Right cardiac atrium (tissue), 5 donors: Measurements from ENCODE around the gene FOXP1. TPM values are rescaled to one million over a fixed set of nuclear protein-coding genes. Genes with fewer than 3 reads are reported as not detected.

Source experiments
- ATAC-seq, 2 donors: fragments of 200-7000 bp; cut with Tn5 transposase; one replicate each; pipeline versions ENCODE4 v1.8.0 to v1.9.1; 2020; ENCODE audit warnings: moderate library complexity in 2 of 2, mild to moderate bottlenecking in 1 of 2
- DNase-seq, 3 donors: peaks; one replicate each; pipeline ENCODE4 v3.0.0-alpha.2; 2020
- H3K27ac ChIP-seq: one replicate; pipeline ENCODE4 v1.5.1; 2013; ENCODE audit warnings: mild to moderate bottlenecking, low read length, control low read depth, moderate library complexity
- H3K27me3 ChIP-seq: one replicate; pipeline ENCODE4 v1.6.1; 2013; ENCODE audit not compliant: control insufficient read depth, insufficient read depth
- H3K4me1 ChIP-seq: one replicate; pipeline ENCODE4 v1.6.1; 2013; ENCODE audit warnings: low read length; ENCODE audit not compliant: control insufficient read depth, insufficient read depth
- H3K4me3 ChIP-seq: one replicate; pipeline ENCODE4 v1.5.1; 2013; ENCODE audit warnings: low read length, control low read depth
- H3K9me3 ChIP-seq: one replicate; pipeline ENCODE4 v1.6.1; 2013; ENCODE audit warnings: low read length; ENCODE audit not compliant: control insufficient read depth
- WGBS: extraction: QIAGEN DNeasy Blood & Tissue Kit; methylation state at CpG from one replicate; pipeline ENCODE4 v1.1.7; 2013; 5-methylcytosine and 5-hydroxymethylcytosine counted together
- intact Hi-C, 4 donors: fragments of 100-400 bp; cut with DNase I; formaldehyde crosslinking; loops; one replicate each; pipeline versions ENCODE4 v1.11.0 to v1.14.0; 2022 to 2023
- polyA plus RNA-seq: library from polyadenylated mRNA; stranded (reverse); fragments of 200-250 nt; gene quantifications from one replicate; pipeline ENCODE4 v1.2.3, GENCODE V29; 2013
- total RNA-seq, 4 donors: library from RNA; stranded (reverse); fragmentation: NEBNext Ultra II Directional; extraction: Animal tissue kit (Norgen Biotek cat#: 25700); gene quantifications; one replicate each; pipeline ENCODE4 v1.2.1, GENCODE V29; 2021
- donor health status: healthy with polysubstance abuse.
- donor health status: DM: no; HTN: yes; CAD: no.
- donor health status: DM: no; HTN: no; CAD: no.
- donor health status: DM: no; HTN: yes; CAD: no; lungs with severe emphysema.
- donor health status: DM: yes; HTN: yes; CAD: no.

The FOXP1 gene
- total and polyA plus RNA-seq, 5 donors: 13.6 to 63.4 (median 57.4) TPM

GRCh38 chr3:71148455-71149060 lies 435.0 kb downstream of the FOXP1 start:
- H3K9me3 ChIP-seq: no peaks in the 10 kb centered on the region
- H3K27ac ChIP-seq: no peak overlapping the region
- ATAC-seq (no peak), DNase-seq (no peak)
- intact Hi-C loops: no loop called here
- no peaks in the 10 kb centered on the region for H3K27me3 ChIP-seq
- H3K4me3 ChIP-seq: no peak overlapping the region
- 85% methylated on average over 1 of the region's 1 CpG for WGBS
- H3K4me1 ChIP-seq: peaks cover 1% of the 10 kb centered on the region

GRCh38 chr3:71146673-71147072 lies 436.9 kb downstream of the FOXP1 start:
- no peak overlapping the region for H3K27ac ChIP-seq
- no peaks in the 10 kb centered on the region for H3K9me3 ChIP-seq
- DNase-seq (peak in 2 of 3 donors; percentile 33 to 62), ATAC-seq (peak; percentile 75 to 86)
- 72% methylated on average over 11 of the region's 11 CpGs for WGBS
- intact Hi-C loops: no loop called here
- no peaks in the 10 kb centered on the region for H3K27me3 ChIP-seq
- H3K4me3 ChIP-seq: no peak overlapping the region
- peaks cover 1% of the 10 kb centered on the region for H3K4me1 ChIP-seq

- Histone ChIP-seq H3K4me1 (peaks cover 1% of the 10 kb centered on the region), H3K9me3 (no peaks in the 10 kb centered on the region), H3K4me3 (no peak overlapping the region), H3K27me3 (no peaks in the 10 kb centered on the region), H3K27ac (no peak overlapping the region)
- intact Hi-C loops: no loop called here
- DNase-seq (no peak), ATAC-seq (no peak)
- WGBS: 87% methylated on average over 4 of the region's 4 CpGs
These were observed 437.6 kb downstream of the FOXP1 start for GRCh38 chr3:71145954-71146353.

DNA sequence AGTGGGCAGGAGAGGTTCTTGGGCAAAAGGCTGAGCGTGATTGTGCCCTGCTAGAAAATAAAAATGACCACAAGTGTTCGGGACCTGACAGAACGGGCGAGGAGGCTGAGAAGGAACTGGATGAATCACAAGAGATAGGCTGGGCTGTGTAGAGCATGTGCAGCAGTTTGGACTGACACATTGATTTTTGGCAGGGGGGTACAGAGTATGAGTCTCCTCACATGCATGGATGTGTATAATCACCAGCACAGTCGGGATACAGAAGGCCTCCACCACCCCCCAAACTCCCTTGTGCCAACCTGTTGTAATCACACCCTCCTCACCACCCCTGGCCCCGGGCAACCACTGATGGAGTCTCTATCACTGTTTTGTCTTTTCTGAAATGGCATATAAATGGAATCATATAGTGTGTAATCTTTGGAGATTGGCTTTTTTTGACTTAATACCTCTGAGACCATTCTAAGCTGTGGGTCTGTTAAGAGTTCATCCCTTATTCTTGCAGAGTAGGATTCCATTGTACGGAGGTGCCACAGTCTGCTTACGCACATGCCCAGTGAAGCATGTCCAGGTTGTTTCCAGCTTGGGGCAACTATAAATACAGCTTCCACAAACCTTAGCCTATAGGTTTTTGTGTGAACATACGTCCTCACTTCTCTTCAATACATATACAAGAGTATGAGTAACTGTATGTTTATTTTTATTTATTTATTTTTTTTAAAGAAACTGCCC lies 438.8 kb downstream of the FOXP1 start:
- Histone ChIP-seq H3K27ac (no peak overlapping the region), H3K4me1 (peaks cover 1% of the 10 kb centered on the region), H3K4me3 (no peak overlapping the region), H3K9me3 (no peaks in the 10 kb centered on the region), H3K27me3 (no peaks in the 10 kb centered on the region)
- WGBS: 85% methylated on average over 9 of the region's 9 CpGs
- DNase-seq (no peak), ATAC-seq (peak in 1 of 2 donors; percentile 26)
- intact Hi-C loops: no loop called here

GRCh38 chr3:71143493-71143892 lies 440.0 kb downstream of the FOXP1 start:
- Histone ChIP-seq H3K4me1 (peaks cover 1% of the 10 kb centered on the region), H3K9me3 (no peaks in the 10 kb centered on the region), H3K27ac (no peak overlapping the region), H3K4me3 (no peak overlapping the region), H3K27me3 (no peaks in the 10 kb centered on the region)
- 90% methylated on average over 4 of the region's 4 CpGs for WGBS
- intact Hi-C loops: no loop called here
- ATAC-seq: no peak
- DNase-seq: no peak

DNA sequence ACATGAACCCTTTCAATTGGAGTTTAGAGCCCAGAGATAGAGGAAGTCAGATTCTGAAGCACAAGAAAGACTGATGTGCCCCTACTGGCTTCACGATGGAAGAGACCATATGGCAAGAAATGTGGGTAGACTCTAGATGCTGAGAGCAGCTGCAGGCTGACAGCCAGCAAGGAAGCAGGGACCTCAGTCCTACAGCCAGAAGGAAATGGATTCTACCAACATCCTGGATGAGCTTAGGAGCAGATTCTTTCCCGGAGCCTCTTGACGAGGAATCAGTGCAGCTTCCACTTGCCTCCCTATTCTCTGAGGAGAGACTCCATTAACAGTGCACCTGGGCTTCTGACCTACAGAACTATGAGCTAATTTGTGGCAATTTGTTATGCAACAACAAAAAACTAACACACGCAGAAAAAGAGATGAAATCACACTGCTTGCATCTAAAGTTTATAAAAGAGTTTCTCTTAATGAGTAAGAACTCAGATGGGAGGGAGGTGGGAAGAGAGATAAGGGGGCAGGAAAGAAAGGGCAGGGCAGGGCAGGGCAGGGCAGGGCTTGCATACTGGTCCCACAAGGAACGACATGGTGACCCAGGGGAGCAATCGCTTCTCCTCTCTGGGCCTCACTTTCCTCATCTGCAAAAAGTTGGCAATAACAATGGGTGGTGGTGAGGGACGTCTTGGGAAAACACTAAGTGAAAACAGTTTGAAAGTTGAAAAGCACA lies 440.9 kb downstream of the FOXP1 start:
- 59% methylated on average over 7 of the region's 7 CpGs for WGBS

DNA sequence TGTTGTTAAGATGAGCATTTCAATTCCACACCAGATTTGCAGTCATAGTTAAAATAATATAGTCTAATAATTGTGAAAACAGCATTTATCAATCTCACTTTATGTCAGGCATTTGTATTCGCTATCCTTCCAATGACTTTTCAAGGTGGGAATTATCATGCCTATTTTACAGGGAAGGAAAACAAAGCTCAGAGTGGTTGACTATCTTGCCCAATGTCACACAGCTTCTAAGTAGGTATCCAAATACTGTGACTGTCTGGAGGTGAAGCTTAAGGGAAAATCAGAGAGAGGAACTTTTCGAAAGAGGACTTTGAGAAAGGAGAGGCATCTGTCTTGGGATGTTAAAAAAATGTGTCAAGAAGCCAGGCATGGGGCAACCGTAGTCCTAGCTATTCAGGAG lies 443.1 kb downstream of the FOXP1 start:
- Histone ChIP-seq H3K27ac (no peak overlapping the region), H3K4me3 (no peak overlapping the region), H3K9me3 (no peaks in the 10 kb centered on the region), H3K27me3 (no peaks in the 10 kb centered on the region), H3K4me1 (no peaks in the 10 kb centered on the region)
- intact Hi-C loops: no loop called here
- no peak for DNase-seq
- no peak for ATAC-seq
- WGBS: 97% methylated on average over 3 of the region's 3 CpGs

More for the DNA sequence above, 440.9 kb downstream of the FOXP1 start:
- H3K9me3 ChIP-seq: no peaks in the 10 kb centered on the region
- no peaks in the 10 kb centered on the region for H3K27me3 ChIP-seq
- H3K27ac ChIP-seq: no peak overlapping the region
- intact Hi-C loops: no loop called here
- peak in 1 of 3 donors; percentile 55 for DNase-seq
- peak; percentile 44 to 82 for ATAC-seq
- no peak overlapping the region for H3K4me3 ChIP-seq
- peaks cover 1% of the 10 kb centered on the region for H3K4me1 ChIP-seq

GRCh38 chr3:71139496-71139895 lies 444.0 kb downstream of the FOXP1 start:
- H3K4me3 ChIP-seq: no peak overlapping the region
- no peaks in the 10 kb centered on the region for H3K9me3 ChIP-seq
- intact Hi-C loops: loop anchor here in 1 of 4 donors (10.0 kb wide), 1 partner anchor 105 kb away; no protein-coding TSS in a partner anchor
- H3K4me1 ChIP-seq: no peaks in the 10 kb centered on the region
- no peak overlapping the region for H3K27ac ChIP-seq
- DNase-seq: no peak
- ATAC-seq: no peak
- no peaks in the 10 kb centered on the region for H3K27me3 ChIP-seq
- 83% methylated on average over 5 of the region's 5 CpGs for WGBS

- intact Hi-C loops: loop anchor here in 1 of 4 donors (10.0 kb wide), 1 partner anchor 106 kb away; no protein-coding TSS in a partner anchor
- Histone ChIP-seq H3K4me1 (no peaks in the 10 kb centered on the region), H3K4me3 (no peak overlapping the region), H3K27ac (no peak overlapping the region), H3K27me3 (no peaks in the 10 kb centered on the region), H3K9me3 (no peaks in the 10 kb centered on the region)
- no peak for ATAC-seq
- 95% methylated on average over 5 of the region's 5 CpGs for WGBS
- no peak for DNase-seq
These were observed 445.1 kb downstream of the FOXP1 start for GRCh38 chr3:71138410-71138809.

DNA sequence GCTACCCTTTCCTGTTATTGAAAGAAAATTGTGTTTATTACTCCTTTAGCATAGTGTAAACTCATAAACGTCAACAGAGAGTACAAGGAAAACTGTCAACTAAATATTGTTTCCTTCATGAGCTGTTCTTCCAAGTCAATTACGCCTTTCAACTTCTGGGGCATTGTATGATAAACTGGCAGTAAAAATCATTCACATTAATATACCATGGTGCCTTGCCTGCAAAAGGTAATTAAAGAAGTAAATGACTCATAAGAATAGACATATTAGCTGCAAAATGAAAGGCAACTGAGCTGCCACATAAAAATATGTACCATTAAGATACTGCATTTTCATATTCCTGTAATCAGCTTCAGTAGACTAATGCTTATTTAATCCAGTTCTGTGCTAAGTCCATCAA lies 447.3 kb downstream of the FOXP1 start:
- 72% methylated on average over 2 of the region's 2 CpGs for WGBS
- DNase-seq: no peak
- no peaks in the 10 kb centered on the region for H3K4me1 ChIP-seq
- intact Hi-C loops: loop anchor here in 1 of 4 donors (10.0 kb wide), 1 partner anchor 109 kb away; no protein-coding TSS in a partner anchor
- H3K27ac ChIP-seq: no peak overlapping the region
- no peaks in the 10 kb centered on the region for H3K27me3 ChIP-seq
- ATAC-seq: no peak
- no peaks in the 10 kb centered on the region for H3K9me3 ChIP-seq
- no peak overlapping the region for H3K4me3 ChIP-seq
